ENCODE measurements around the gene ATXN7L1. TPM values are rescaled to one million over a fixed set of nuclear protein-coding genes. Genes with fewer than 3 reads are reported as not detected.
"Not testable (repeated sequence)": the region's sequence is repeated elsewhere in the genome, so short reads cannot be mapped to it uniquely, and the experiment has no call there.

Gene ATXN7L1
- polyA plus RNA-seq, 1 donor, result 14.3 TPM

DNA sequence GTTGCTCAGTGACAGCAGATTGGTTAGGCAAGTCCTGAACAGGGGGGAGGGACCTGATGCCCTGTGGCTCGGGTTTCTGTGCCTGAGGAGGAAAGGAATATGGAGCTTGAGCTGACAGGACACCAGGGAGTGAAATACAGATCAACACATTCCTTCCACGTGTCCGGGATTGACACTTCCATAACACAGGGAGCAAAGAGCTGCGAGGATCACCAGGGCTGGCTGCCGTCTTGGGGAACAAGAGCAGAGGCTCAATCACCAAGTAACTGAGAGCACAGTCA is 258.4 kb downstream of the ATXN7L1 start:
- DNase-seq, result no peak

DNA sequence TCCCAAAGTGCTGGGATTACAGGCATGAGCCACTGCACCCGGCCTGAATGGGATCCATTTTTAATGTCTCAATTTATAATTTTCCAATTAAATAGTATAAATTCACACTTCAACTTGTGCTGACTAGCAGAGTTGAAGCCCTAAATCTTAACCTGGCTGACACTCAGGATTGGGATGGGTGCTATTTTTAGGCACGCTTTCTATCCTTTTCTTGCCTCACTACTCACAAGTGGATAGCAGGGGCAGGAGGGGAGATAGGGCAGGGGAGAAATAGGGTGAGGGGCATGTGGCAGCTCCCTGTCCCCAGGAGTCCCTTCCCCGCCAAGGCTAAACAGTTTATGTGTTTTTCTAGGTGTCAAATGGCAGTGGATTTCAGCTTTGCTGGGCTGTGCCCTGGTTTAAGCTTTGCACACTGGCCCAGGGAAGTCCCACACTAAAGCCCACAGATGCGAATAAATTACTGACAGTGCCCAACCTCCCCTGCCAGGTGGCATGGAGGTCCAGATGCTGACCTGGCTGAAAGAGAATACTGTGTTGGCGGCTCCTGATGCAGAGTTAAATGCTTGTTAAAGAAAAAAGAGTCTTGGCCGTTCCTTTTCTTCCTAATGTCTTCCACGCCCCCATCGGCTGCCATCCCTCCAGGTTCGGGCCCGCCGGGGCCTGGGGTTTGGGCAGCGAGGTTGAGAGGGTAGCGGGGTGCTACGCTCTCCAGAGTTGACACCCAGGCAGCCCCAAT is 259.0 kb downstream of the ATXN7L1 start:
- peak; percentile 46 for DNase-seq

DNA sequence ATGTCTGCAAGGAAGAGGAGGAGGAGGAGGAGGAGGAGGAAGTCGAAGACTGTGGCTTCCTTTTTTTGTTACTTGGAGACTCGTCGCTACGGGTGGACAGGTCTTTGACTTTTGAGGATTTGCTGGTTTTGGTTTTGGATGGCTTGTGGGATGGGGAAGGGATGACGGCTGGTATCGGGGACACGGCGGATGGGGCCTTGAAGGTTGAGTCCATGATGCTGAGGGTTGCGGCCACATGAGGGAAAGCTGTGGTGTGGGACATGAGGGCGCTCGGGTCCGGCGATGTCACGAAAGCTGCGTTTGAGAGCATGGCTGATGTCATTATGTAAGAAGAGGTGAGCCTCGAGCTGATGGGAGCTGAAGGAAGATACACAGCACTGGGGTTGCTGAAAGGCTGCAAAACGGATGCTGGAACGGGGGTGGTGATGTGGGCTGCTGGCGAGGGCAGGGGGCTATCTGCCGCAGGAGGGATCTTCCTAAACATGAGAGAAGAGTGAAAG is 262.0 kb downstream of the ATXN7L1 start:
- DNase-seq, result no peak

DNA sequence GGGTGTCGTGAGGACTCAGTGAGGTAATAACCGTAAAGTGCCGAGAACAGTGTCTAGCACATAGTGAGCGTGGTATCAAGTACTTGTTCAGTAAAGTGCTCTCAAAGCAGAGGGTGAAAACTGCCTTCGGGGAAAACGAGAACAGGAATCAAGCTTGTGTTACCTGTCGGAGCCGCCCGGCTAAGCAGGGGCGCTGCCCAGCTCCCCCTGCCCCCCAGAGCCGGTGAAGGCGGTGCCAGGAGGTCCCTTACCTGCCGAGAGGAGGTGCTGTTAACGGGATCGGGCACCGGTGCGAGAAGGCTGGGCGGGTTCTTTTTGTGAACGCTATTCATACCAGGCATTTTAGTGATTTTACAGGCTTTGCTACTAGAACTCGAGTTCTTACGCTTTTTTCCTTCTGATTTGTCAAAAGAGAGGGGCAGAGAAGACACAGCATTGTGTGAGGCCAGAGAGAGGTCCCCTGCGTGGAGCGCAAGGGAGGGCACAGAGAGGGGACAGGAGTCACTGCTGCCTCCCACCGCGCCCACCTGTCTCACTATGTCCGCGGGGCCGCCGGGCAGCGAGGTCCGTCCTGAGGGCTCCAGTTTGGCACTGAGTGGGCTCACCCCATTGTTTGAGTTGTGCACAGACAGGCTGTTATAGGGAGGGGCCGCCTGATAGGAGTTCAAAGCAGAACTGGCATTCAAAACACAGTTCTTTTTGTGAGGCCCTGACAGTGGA is 262.6 kb downstream of the ATXN7L1 start:
- DNase-seq, result no peak

DNA sequence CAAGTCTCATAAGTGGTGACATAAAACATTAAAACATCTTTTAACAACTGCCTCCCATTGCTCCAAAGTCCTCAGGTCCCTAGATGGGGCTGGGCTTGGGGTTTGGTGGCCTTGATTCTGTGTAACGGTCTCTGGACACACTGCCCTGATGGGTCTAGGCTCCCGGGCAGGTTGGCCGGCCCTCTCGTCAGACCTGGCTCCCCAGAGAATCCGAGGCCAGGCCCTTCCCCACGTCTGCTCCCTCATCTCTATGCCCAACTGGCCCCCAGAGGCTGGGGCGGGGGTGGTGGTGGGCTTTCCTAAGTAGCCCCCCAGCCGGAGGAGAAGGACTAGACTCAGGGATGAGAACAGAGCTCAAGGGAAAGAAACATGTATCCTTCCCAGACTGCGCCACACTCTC is 263.6 kb downstream of the ATXN7L1 start:
- DNase-seq, result no peak

DNA sequence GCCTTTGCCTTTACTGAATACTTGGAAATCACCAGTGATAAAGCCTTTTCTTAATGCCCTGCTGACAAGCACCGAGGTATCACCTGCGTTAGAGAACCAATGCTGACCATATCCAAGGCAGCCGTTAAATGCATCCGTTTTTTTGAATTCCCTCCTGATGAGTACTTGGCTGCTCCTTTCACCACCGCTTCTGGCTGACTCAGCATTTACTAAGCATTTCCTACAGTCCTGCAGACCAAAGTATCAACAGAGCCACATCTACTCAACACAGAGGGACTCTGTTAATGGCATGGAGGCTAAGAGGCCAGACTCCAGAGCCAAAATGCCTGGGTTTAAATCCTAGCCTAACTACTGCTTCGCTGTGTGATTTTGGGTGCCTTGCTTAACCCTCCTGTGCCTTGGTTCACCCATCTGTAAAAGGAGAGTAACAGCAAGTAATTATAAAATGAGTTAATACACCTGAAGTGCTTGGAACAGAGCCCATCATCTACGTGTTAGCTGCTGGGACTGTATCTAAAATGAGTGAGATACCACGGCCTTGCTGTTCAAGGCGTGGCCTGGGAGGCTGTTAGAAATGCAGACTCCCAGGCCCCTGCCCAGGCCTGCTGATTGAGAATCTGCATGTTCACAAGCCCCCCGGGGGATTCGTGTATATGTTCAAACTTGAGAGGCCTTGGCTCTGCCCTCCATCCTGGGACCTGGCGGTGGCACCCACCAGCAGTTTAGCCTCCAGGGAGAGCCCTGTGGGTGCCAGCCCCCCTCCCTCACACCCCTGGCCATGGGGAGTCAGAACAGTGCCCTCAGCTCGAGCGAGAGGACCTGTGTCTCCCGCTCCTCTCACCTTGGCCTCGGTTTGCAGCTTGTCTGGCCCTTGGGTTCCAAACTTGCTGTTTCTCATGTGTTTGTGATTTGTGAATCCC is 264.3 kb downstream of the ATXN7L1 start:
- no peak for DNase-seq

DNA sequence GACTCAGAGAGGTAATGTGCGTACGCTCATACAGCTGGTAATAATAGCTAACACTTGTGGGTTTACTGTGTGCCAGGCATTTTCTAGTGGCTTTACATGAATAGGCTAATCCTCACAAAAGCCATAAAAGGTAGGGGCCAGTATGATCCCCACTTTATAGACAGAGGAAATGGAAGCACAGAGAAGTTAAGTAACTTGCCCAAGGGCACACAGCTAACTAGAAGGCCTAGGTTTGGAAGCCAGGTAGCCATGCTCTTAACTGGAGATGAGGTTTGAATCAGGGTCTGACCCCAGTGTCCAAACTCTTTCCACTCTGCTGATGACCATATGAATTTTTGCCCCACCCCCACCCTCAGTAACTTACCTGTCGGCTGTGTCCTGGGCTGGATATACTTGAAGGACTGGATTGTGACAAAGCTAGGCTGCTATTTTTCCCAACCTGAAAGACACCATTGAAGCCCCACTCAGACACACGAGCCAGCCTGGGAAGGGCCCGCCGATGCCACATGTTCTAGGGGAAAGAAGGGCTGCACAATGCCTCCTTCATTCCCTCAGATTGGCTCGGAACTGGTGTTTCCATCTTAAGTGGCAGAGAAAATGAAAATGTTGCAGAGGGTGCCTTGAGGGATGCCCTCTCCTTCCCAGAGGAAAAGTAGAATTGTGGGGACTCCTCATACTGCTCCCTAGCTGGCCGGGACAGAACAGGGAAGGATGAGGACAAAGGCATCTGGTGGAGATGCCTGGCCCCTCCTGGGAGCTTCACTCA is 266.1 kb downstream of the ATXN7L1 start:
- DNase-seq, result no peak

DNA sequence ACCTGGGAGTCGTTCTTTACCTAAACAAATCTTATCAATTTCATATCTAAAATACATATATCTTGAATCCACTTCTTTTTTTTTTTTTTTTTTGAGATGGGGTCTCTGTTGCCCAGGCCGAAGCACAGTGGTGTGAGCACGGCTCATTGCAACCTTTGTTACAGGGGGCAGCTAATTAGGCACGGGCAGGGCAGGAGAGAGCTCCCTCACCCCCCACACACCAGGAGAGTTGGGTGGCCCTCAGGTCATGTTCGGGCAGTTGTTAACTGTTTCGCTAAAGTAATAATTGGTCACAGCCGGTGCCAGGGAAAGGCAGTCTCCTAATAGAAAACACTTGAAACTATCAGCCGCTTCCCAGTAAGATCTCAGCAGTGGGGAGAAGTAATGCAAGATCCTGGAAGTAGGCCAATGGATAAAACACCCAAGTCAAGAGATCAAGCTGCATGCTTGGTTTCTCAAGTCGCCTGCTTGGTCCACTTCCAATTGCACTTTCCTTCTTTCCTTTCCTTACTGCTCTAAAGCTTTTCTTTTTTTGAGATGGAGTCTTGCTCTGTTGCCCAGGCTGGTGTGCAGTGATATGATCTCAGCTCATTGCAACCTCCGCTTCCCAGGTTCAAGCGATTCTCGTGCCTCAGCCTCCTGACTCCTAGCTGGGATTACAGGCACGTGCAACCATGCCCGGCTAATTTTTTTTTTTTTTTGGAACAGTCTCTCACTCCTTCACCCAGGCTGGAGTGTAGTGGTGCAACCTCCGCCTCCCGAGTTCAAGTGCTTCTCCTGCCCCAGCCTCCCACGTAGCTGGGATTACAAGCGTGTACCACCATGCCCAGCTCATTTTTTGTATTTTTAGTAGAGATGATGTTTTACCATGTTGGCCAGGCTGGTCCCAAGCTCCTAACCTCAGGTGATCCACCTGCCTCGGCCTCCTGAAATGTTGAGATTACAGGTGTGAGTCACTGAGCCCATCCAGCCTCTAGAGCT is 273.8 kb downstream of the ATXN7L1 start:
- no peak for DNase-seq

DNA sequence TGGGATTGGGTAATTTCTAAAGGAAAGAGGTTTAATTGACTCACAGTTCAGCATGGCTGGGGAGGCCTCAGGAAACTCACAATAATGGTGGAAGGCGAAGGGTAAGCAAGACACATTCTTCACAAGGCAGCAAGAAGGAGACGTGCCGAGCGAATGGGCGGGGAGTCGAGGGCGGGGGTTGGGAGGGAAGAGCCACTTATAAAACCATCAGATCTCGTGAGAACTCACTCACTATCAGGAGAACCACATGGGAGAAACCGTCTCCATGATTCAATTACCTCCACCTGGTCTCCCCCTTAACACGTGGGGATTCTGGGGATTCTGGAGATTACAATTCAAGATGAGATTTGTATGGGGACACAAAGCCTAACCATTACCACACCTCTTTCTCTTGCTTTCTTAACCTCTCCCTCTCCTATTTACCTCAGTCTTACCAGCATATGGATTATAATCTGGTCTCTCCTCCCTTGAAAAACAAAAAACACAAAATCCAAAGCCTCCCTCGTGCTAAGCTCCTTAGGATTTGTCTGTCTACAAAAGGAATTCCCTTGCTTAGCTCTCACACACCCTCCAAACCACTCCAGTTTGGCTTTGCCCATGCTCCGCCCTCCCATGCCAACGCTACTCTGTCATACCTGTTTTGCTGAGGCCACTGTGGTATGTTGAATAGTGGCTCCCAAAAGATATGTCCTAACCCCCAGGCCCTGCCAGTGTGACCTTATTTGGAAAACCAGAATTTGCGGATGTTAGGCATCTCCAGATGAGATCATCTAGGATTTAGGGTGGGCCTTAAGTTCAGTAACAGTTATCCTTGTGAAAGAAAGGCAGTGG is 275.5 kb downstream of the ATXN7L1 start:
- no peak for DNase-seq

DNA sequence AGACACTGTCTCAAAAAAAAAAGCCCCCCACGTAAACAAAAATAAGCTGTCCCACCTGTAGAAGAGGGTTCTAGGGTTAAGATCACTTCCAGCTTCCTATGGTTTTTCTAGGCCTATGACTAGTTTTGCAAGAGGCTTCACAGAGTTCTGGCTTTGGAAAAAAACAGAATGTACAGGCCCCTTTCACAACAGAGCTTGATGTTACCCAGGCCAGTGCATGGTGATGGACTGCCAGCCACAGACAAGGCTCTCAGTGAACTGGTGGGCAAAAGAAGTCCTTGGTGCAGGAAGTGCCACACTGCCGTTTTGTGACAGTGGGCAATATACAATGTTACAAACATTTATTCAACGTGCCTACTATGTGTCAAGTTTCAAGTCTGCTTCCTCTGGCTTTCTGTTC is 276.8 kb downstream of the ATXN7L1 start:
- DNase-seq, result no peak

DNA sequence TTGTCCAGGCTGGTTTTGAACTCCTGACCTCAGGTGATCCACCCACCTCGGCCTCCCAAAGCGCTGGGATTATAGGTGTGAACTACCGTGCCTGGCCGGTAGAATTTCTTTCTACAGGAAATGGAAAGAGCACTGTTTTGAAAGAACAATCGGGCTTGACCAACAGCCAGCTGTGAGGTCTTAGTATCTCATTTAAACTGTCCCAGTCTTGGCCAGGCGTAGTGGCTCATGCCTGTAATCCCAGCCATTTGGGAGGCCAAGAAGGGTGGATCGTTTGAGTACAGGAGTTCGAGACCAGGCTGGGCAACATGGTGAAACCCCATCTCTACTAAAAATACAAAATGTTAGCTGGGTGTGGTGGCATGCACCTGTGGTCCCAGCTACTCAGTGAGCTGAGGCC is 277.3 kb downstream of the ATXN7L1 start:
- not testable (repeated sequence) for DNase-seq

DNA sequence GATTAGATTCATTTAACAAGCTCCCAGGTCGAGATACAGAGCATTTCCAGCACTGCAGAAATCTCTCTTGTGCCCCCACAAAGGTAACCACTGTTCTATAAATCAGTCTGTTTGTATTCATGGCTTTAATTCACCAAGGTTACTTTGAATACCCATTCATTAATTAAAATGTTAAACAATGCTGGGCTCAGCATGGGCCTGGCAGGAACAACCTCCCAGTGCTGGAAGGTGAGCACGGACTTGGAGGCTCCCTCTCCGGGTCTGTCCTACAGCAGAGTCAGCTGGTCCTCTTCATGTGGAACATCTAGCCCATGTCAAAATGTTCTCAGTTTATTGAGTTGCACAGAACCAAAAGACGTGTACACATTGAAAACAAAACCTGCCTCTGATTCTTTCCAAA is 279.5 kb downstream of the ATXN7L1 start:
- DNase-seq, result no peak

DNA sequence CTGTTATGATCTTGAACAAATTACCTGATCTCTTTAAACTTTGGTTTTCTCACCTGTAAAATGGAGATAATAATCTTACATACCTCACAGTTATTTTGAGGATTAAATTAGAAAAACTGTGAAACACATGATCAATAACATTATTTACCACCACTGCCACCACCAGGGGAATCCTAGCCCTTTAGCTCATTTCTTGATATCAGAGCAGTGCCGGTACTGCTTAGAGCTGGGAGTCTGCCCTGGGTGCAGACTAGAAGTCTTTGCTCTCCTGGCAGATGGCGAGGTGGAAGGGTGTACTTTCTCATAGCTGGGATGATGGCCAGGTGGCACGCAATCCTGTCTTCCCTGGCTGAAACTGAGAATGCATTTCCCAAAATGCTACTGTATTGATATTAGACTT is 282.4 kb downstream of the ATXN7L1 start:
- DNase-seq, result no peak

DNA sequence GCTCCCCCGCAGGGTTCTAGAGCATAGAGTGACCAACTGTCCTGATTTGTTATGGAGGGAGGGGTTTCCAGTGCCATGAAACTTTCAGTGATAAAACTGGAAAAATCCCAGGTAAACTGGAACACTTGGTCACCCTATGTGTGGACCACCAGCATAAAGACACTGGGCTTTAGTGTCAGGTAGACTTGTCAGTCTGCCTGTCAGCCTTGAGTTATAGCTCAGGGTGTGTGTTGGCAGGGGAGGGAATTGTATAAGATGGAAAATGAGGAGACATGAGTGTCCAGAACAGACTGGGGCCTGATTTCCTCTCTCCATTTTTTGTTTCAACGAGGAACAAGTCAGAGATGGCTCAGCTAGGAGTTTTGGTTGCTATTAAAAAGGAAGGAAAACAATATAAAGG is 284.9 kb downstream of the ATXN7L1 start:
- no peak for DNase-seq

DNA sequence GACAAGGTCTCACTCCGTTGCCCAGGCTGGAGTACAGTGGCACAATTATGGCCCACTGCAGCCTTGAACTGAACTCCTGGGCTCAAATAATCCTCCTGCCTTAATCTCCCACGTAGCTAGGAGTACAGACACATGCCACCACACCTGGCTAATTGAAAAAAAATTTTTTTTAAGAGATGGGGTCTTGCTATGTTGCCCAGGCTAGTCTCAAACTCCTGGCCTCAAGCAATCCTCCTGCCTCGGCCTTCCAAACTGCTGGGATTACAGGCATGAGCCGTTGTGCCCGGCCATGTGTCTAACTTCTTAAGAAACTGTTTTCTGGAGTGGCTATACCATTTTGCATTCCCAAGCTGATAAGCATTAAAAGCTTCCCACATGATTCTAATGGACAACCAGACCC is 285.6 kb downstream of the ATXN7L1 start:
- DNase-seq, result no peak

DNA sequence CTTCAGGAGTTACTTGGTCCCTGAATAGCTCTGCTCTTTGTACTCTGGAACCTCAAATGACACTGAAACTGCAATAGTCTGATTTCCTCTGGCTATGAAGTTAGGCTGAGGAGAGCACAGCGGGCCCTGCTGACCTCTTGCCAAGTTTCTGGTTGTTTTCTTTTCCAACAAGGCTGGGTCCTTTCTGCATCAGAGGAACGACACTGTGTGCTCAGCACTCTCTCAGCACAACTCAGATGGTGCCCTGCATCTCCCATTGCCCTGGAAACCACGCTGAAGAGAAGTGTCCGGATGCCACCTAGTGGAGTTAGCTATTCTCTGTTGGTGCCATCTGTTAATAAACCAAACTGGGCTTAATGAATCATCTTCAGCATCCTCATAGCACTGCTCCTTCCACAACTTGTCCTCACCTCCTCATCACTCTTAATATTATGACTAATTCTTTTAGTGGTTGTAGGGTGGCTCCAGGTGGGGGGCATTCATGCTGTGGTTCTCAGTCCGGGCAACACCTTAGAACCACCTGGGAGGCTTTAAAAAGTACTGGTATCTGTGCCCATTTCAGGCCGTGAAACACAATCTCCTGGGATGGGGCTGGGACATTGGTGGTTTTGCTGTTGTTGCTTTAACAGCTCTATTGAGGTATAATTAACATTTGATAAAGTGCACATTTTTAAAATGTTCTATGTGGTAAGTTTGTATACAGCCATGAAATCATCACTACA is 286.9 kb downstream of the ATXN7L1 start:
- peak; percentile 59 for DNase-seq

DNA sequence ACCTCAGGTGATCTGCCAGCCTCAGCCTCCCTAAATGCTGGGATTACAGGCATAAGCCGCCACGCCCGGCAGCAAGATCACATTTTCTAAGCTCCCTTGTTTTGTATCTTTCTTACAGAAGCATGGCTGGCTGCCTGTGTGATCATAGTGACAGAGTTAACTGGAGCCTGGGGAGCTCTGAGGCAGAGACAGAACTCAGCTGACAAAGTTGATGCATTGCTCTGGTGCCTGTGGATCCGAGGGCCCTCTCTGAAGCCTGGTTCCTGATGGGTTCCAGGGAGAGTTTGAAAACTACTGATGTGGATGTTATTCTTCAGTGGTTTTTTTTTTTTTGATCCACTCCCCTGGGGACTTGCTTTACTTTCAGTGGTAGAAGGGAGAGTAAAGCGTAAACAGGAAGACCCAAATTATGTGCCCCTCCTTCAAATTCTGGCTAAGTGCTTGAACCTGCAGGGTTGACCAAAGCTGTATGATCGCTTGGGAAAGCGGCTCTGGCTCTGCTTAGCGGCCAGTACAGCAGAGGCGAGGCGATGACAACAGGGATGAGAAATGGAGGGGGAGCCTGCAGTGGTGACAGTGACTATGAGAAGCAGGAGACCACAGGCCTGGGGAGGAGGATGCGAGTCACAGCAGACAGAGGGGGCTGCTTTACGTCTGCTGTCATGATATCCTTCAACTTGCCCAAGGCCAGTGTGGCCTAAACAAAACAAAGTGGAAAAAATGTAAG is 288.3 kb downstream of the ATXN7L1 start:
- DNase-seq, result no peak

DNA sequence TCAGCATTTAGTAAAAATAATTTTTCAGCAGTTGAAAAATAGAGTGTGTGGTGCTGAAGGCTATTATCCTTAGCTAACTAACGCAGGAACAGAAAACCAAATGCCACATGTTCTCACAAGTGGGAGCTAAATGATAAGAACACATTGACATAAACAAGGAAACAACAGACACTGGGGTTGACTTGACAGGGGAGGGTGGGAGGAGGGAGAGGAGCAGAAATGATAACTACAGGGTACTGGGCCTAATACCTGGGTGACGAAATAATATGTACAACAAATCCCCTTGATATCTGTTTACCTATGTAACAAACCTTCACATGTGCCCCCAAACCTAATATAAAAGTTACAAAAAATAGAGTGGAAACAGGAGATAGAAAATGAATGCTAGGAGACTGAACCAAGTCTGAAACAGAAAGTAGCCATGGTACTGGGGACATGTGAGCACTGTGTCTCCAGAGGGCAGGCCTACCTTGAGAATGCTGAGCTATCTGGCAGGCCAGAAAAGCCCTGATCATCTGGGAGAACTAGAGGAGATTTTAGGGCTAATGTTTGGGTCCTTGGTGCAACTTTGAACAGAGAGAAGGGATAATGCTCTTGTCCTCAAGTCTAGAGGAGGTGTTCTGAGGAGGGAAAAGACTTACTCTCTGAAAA is 290.4 kb downstream of the ATXN7L1 start:
- no peak for DNase-seq
